HEK293 (cell line): ENCODE measurements around the gene TACC2.

ENCODE experiments used
- CTCF ChIP-seq: fragments of 450-650 bp; formaldehyde crosslinking; IDR thresholded peaks from 2 replicates; pipeline ENCODE4 v1.5.1; 2016; ENCODE audit warnings: missing biosample characterization, missing genetic modification characterization
- KLF17 ChIP-seq: fragments of 450-650 bp; formaldehyde crosslinking; IDR thresholded peaks from 2 replicates; pipeline ENCODE4 v1.5.1; 2016; ENCODE audit warnings: missing biosample characterization, missing genetic modification characterization
- REST ChIP-seq: fragments of 450-650 bp; formaldehyde crosslinking; IDR thresholded peaks from 2 replicates; pipeline ENCODE4 v1.5.1; 2016; ENCODE audit warnings: missing biosample characterization, missing genetic modification characterization
- ZBTB20 ChIP-seq: fragments of 450-650 bp; formaldehyde crosslinking; IDR thresholded peaks from 2 replicates; pipeline ENCODE4 v1.5.1; 2016; ENCODE audit warnings: missing biosample characterization, missing genetic modification characterization
- ZBTB8A ChIP-seq: fragments of 450-650 bp; formaldehyde crosslinking; IDR thresholded peaks from 2 replicates; pipeline ENCODE4 v1.5.1; 2016; ENCODE audit warnings: missing biosample characterization, missing genetic modification characterization
- ZFP37 ChIP-seq: fragments of 450-650 bp; formaldehyde crosslinking; IDR thresholded peaks from 2 replicates; pipeline ENCODE4 v1.5.1; 2016; ENCODE audit warnings: missing biosample characterization, missing genetic modification characterization
- ZNF138 ChIP-seq: fragments of 450-650 bp; formaldehyde crosslinking; IDR thresholded peaks from 2 replicates; pipeline ENCODE4 v1.5.1; 2016; ENCODE audit warnings: missing biosample characterization, missing genetic modification characterization, borderline replicate concordance
- ZNF311 ChIP-seq: fragments of 450-650 bp; formaldehyde crosslinking; IDR thresholded peaks from 2 replicates; pipeline ENCODE4 v1.5.1; 2017; ENCODE audit warnings: missing biosample characterization, missing genetic modification characterization, borderline replicate concordance
- ZNF561 ChIP-seq: fragments of 450-650 bp; IDR thresholded peaks from 2 replicates; pipeline ENCODE4 v1.5.1; 2018; ENCODE audit warnings: missing biosample characterization, missing genetic modification characterization, borderline replicate concordance
- ZNF629 ChIP-seq: fragments of 450-650 bp; formaldehyde crosslinking; IDR thresholded peaks from 2 replicates; pipeline ENCODE4 v1.5.1; 2017; ENCODE audit warnings: missing biosample characterization, missing genetic modification characterization
- ZNF654 ChIP-seq: fragments of 450-650 bp; formaldehyde crosslinking; IDR thresholded peaks from 2 replicates; pipeline ENCODE4 v1.5.1; 2016; ENCODE audit warnings: low read depth, missing biosample characterization, missing genetic modification characterization
- ZNF785 ChIP-seq: fragments of 450-650 bp; formaldehyde crosslinking; IDR thresholded peaks from 2 replicates; pipeline ENCODE4 v1.5.1; 2016; ENCODE audit warnings: missing biosample characterization, missing genetic modification characterization

- no peak for TF ChIP-seq ZNF138 (tag by site-specific recombination)
- no peak for TF ChIP-seq REST (tag by site-specific recombination)
- no peak for TF ChIP-seq CTCF (tag by site-specific recombination)
- TF ChIP-seq ZNF654 (tag by site-specific recombination), result no peak
- no peak for TF ChIP-seq ZNF561 (tag by site-specific recombination)
- TF ChIP-seq ZNF311 (tag by site-specific recombination), result no peak
- no peak for TF ChIP-seq ZNF629 (tag by site-specific recombination)
- TF ChIP-seq ZFP37, result no peak
- no peak for TF ChIP-seq ZNF785 (tag by site-specific recombination)
- no peak for TF ChIP-seq ZBTB8A (tag by site-specific recombination)
- no peak for TF ChIP-seq ZBTB20 (tag by site-specific recombination)
- TF ChIP-seq KLF17 (tag by site-specific recombination), result no peak
These were observed 102.8 kb downstream of the TACC2 start for GRCh38 chr10:122091722-122092121.
